GM12878 (cell line): ENCODE data around the gene KATNBL1. TPM values are rescaled to one million over a fixed set of nuclear protein-coding genes. Genes with fewer than 3 reads are reported as not detected.
A peak's percentile ranks its signal among the peaks of the same experiment; 100 is the strongest.

ENCODE experiments used
- BMI1 ChIP-seq: fragments of 450-650 bp; IDR thresholded peaks from 2 replicates; pipeline ENCODE4 v1.6.1; 2016; ENCODE audit warnings: mild to moderate bottlenecking, moderate library complexity, borderline replicate concordance
- CEBPZ ChIP-seq: fragments of 150-350 bp; IDR thresholded peaks from 2 replicates; pipeline ENCODE4 v1.6.1; 2016; ENCODE audit warnings: low read depth, low read length
- CHD2 ChIP-seq: IDR thresholded peaks from 2 replicates; pipeline ENCODE4 v1.6.1; 2011; ENCODE audit warnings: low read depth, low read length, improper control_type of control experiment, borderline replicate concordance
- CREM ChIP-seq: IDR thresholded peaks from 2 replicates; pipeline ENCODE4 v1.6.1; 2014; ENCODE audit warnings: antibody characterized with exemption, low read depth
- ETV6 ChIP-seq, 2 experiments: fragments of 450-650 bp in 1 of 2; IDR thresholded peaks in 1 of 2; conservative IDR thresholded peaks in 1 of 2; 2 replicates each; pipeline ENCODE4 v1.6.1; 2014; ENCODE audit warnings: antibody characterized with exemption in 1 of 2, borderline replicate concordance in 1 of 2, low read depth in 1 of 2, mild to moderate bottlenecking in 1 of 2, moderate library complexity in 1 of 2
- FOS ChIP-seq: IDR thresholded peaks from 3 replicates; pipeline ENCODE4 v1.6.1; 2011; ENCODE audit warnings: borderline replicate concordance; ENCODE audit not compliant: insufficient read length; ENCODE audit errors: extremely low read depth
- MEF2B ChIP-seq: fragments of 450-650 bp; IDR thresholded peaks from 2 replicates; pipeline ENCODE4 v1.6.1; 2018; ENCODE audit warnings: mild to moderate bottlenecking, moderate library complexity; ENCODE audit not compliant: partially characterized antibody, poor library complexity, severe bottlenecking
- MTA3 ChIP-seq: IDR thresholded peaks from 2 replicates; pipeline ENCODE4 v1.6.1; 2012; ENCODE audit warnings: low read length, inconsistent platforms, borderline replicate concordance
- NFXL1 ChIP-seq: fragments of 450-650 bp; IDR thresholded peaks from 2 replicates; pipeline ENCODE4 v1.6.1; 2017; ENCODE audit warnings: antibody characterized with exemption, mild to moderate bottlenecking, borderline replicate concordance
- NFYB ChIP-seq: IDR thresholded peaks from 2 replicates; pipeline ENCODE4 v1.6.1; 2011; ENCODE audit warnings: low read depth, mild to moderate bottlenecking, low read length, improper control_type of control experiment, moderate library complexity; ENCODE audit not compliant: insufficient read depth
- NKRF ChIP-seq: fragments of 450-650 bp; conservative IDR thresholded peaks from 2 replicates; pipeline ENCODE4 v1.6.1; 2017; ENCODE audit warnings: mild to moderate bottlenecking, moderate library complexity
- RUNX3 ChIP-seq: IDR thresholded peaks from 2 replicates; pipeline ENCODE4 v1.6.1; 2012; ENCODE audit warnings: low read length, inconsistent platforms
- SUZ12 ChIP-seq: fragments of 200-600 bp; sonication (generic); IDR thresholded peaks from one replicate; pipeline ENCODE4 v1.6.1; 2018; ENCODE audit warnings: antibody characterized with exemption, mild to moderate bottlenecking; ENCODE audit not compliant: unreplicated experiment
- TCF3 ChIP-seq: IDR thresholded peaks from 2 replicates; pipeline ENCODE4 v1.6.1; 2012; ENCODE audit warnings: low read depth, mild to moderate bottlenecking, low read length, borderline replicate concordance; ENCODE audit not compliant: insufficient read depth
- ZBED1 ChIP-seq: IDR thresholded peaks from 2 replicates; pipeline ENCODE4 v1.6.1; 2016; ENCODE audit warnings: borderline replicate concordance
- ZNF592 ChIP-seq: fragments of 450-650 bp; IDR thresholded peaks from 2 replicates; pipeline ENCODE4 v1.6.1; 2017; ENCODE audit warnings: mild to moderate bottlenecking, moderate library complexity
- polyA plus RNA-seq, 11 experiments: library from polyadenylated mRNA; depleted of rRNA in 4 of 11; unstranded in 6 of 11; stranded (reverse) in 5 of 11; fragments of >200 nt; fragmentation: Nextera tagmentation in 4 of 11; fragmentation: Illumina TruSeq in 1 of 11; extraction: Ambion mirVana in 4 of 11; extraction: Trizol in 1 of 11; gene quantifications; 1 replicate in 1 of 11; 2 replicates in 10 of 11; pipeline versions ENCODE4 v1.2.1 to v1.2.3, GENCODE V29; 2011 to 2016; ENCODE audit warnings: inconsistent platforms in 2 of 11, missing spikeins in 2 of 11, low read depth in 1 of 11
- total RNA-seq, 4 experiments: library from RNA; depleted of rRNA in 3 of 4; stranded (reverse); fragments of >200 nt in 3 of 4; fragmentation: Illumina TruSeq in 1 of 4; extraction: Trizol in 1 of 4; gene quantifications; 2 replicates each; pipeline versions ENCODE4 v1.2.1 to v1.2.3, GENCODE V29; 2013 to 2021
- TF ChIP-seq, protein P1 (sequence below): IDR thresholded peaks from 2 replicates; pipeline ENCODE4 v1.6.1; 2011; ENCODE audit warnings: borderline replicate concordance, low read depth, mild to moderate bottlenecking, moderate library complexity, low read length; ENCODE audit not compliant: insufficient read depth, poor library complexity, severe bottlenecking

KATNBL1 gene
- total and polyA plus RNA-seq, 10 of the 15 experiments (the other 5 are each of a cell fraction or from before 2014, with no cell fraction given): 7.8 to 58.8 (median 30.1) TPM

DNA sequence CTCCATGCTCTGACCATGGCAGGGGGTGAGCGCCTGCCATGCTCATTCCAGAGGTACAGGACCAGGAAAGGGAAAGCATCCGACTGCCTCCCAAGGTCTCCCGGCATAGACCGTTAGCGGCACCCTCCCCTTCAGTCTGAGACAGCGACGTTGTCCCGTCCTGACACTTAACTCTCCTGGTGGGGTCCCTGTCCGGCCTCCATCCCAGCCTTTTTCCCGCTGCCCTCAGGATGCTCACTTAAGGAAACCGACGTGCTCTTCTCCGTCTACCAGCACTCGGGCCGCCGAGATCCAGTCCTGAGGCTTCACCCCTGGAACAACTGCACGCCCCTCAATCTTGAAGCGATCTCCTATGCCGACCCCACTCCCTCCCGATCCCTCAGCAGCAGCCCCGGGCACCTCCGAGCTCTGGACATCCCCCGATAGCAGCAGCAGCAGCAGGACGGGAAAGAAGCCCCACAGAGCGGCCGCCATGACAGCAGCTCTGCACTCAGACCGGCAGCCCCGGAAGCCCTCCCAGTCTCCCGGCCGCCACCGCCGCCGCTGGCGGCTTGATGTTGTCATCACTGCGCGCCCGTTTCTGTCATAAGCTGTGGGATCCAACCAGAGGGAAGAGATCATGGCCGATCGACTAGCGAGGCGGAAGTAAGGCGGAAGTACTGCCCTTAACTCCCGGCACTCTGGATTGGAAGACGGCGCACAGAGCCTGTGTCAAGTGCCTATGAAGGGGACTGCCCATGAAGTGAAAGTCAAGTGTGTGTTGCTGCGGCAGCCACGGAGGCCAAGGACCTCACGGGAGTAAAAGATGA is 108.3 kb downstream of the KATNBL1 start, which contains the start of the genes EMC7 and PGBD4 (continued):
- TF ChIP-seq, protein P1, sequence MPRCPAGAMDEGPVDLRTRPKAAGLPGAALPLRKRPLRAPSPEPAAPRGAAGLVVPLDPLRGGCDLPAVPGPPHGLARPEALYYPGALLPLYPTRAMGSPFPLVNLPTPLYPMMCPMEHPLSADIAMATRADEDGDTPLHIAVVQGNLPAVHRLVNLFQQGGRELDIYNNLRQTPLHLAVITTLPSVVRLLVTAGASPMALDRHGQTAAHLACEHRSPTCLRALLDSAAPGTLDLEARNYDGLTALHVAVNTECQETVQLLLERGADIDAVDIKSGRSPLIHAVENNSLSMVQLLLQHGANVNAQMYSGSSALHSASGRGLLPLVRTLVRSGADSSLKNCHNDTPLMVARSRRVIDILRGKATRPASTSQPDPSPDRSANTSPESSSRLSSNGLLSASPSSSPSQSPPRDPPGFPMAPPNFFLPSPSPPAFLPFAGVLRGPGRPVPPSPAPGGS: peak; percentile 10
- TF ChIP-seq NKRF (no peak), ETV6 (conservative IDR thresholded peaks at IDR 0.05 in 1 of 2, IDR thresholded peaks at IDR 0.05 in 1 of 2; ENCODE audit: borderline replicate concordance in 1 of 2, low read depth in 1 of 2) (peak; percentile 98 to 99), RUNX3 (peak; percentile 74), BMI1 (no peak), CREM (peak; percentile 99), TCF3 (0 out of 2 replicates have a peak, but pooled peaks have one; percentile 17), MTA3 (no peak), ZBED1 (no peak), FOS (no peak), NFXL1 (no peak), ZNF592 (no peak), CEBPZ (no peak), SUZ12 (no peak), NFYB (peak; percentile 91), MEF2B (no peak), CHD2 (peak; percentile 78; the same call in 1 of the 2 replicates)
